Liver (tissue), 9 donors: ENCODE results near the gene MTARC1. TPM values are rescaled to one million over a fixed set of nuclear protein-coding genes. Genes with fewer than 3 reads are reported as not detected.

ENCODE experiments used
- DNase-seq: peaks from one replicate; pipeline ENCODE4 v3.0.0-alpha.2; 2017; ENCODE audit warnings: low spot score
- H3K27ac ChIP-seq, 2 donors: one replicate each; pipeline ENCODE4 v1.7.0; 2013; ENCODE audit warnings: inconsistent platforms in 2 of 2, low read length in 2 of 2, control low read depth in 1 of 2, low read depth in 1 of 2, mild to moderate bottlenecking in 1 of 2
- H3K27me3 ChIP-seq, 4 donors: one replicate each; pipeline versions ENCODE4 v1.6.1 to v1.7.0; 2013; ENCODE audit warnings: low read length in 3 of 4, inconsistent platforms in 1 of 4, mild to moderate bottlenecking in 1 of 4, moderate library complexity in 1 of 4; ENCODE audit not compliant: control insufficient read depth in 4 of 4, insufficient read depth in 4 of 4
- H3K36me3 ChIP-seq, 4 donors: one replicate each; pipeline versions ENCODE4 v1.6.1 to v1.7.0; 2013; ENCODE audit warnings: low read length in 3 of 4, mild to moderate bottlenecking in 3 of 4, low read depth in 1 of 4, moderate library complexity in 1 of 4; ENCODE audit not compliant: control insufficient read depth in 4 of 4, insufficient read depth in 3 of 4
- H3K4me1 ChIP-seq, 4 donors: one replicate each; pipeline versions ENCODE4 v1.6.1 to v1.7.0; 2013; ENCODE audit warnings: low read length in 3 of 4, mild to moderate bottlenecking in 3 of 4, moderate library complexity in 1 of 4; ENCODE audit not compliant: control insufficient read depth in 4 of 4, insufficient read depth in 4 of 4
- H3K4me3 ChIP-seq, 3 donors: one replicate each; pipeline versions ENCODE4 v1.6.1 to v1.7.0; 2013; ENCODE audit warnings: low read length in 3 of 3, control low read depth in 1 of 3, low read depth in 1 of 3, mild to moderate bottlenecking in 1 of 3
- H3K9ac ChIP-seq, 2 donors: one replicate each; pipeline ENCODE4 v1.7.0; 2013; ENCODE audit warnings: low read length in 2 of 2, mild to moderate bottlenecking in 2 of 2, moderate library complexity in 2 of 2, control low read depth in 1 of 2, low read depth in 1 of 2
- H3K9me3 ChIP-seq, 4 donors: one replicate each; pipeline versions ENCODE4 v1.6.1 to v1.7.0; 2013; ENCODE audit warnings: low read length in 3 of 4; ENCODE audit not compliant: control insufficient read depth in 4 of 4
- EGR1 ChIP-seq, 2 donors: IDR thresholded peaks; 2 replicates each; pipeline ENCODE4 v1.6.1; 2016 to 2018; ENCODE audit warnings: antibody characterized with exemption in 2 of 2, low read depth in 2 of 2
- FOXA1 ChIP-seq: IDR thresholded peaks from 2 replicates; pipeline ENCODE4 v1.6.1; 2016; ENCODE audit warnings: antibody characterized with exemption
- FOXA2 ChIP-seq: IDR thresholded peaks from 2 replicates; pipeline ENCODE4 v1.6.1; 2016; ENCODE audit warnings: antibody characterized with exemption
- GABPA ChIP-seq, 2 donors: IDR thresholded peaks in 1 of 2; conservative IDR thresholded peaks in 1 of 2; 2 replicates each; pipeline ENCODE4 v1.6.1; 2016; ENCODE audit warnings: antibody characterized with exemption in 2 of 2, mild to moderate bottlenecking in 1 of 2, moderate library complexity in 1 of 2
- HNF4A ChIP-seq, 2 donors: conservative IDR thresholded peaks; 2 replicates each; pipeline ENCODE4 v1.6.1; 2016; ENCODE audit warnings: antibody characterized with exemption in 2 of 2, mild to moderate bottlenecking in 2 of 2
- HNF4G ChIP-seq: IDR thresholded peaks from 2 replicates; pipeline ENCODE4 v1.6.1; 2016; ENCODE audit warnings: antibody characterized with exemption
- JUND ChIP-seq, 2 donors: IDR thresholded peaks; 2 replicates each; pipeline ENCODE4 v1.6.1; 2016; ENCODE audit warnings: antibody characterized with exemption in 2 of 2
- NR2F2 ChIP-seq: IDR thresholded peaks from 2 replicates; pipeline ENCODE4 v1.6.1; 2016; ENCODE audit warnings: antibody characterized with exemption
- RAD21 ChIP-seq, 2 donors: IDR thresholded peaks; 2 replicates each; pipeline ENCODE4 v1.6.1; 2016; ENCODE audit warnings: antibody characterized with exemption in 2 of 2, mild to moderate bottlenecking in 2 of 2
- RXRA ChIP-seq, 2 donors: IDR thresholded peaks; 2 replicates each; pipeline ENCODE4 v1.6.1; 2017 to 2018; ENCODE audit warnings: antibody characterized with exemption in 2 of 2, mild to moderate bottlenecking in 1 of 2
- SP1 ChIP-seq: IDR thresholded peaks from 2 replicates; pipeline ENCODE4 v1.6.1; 2018; ENCODE audit warnings: antibody characterized with exemption, mild to moderate bottlenecking
- TAF1 ChIP-seq: conservative IDR thresholded peaks from 2 replicates; pipeline ENCODE4 v1.6.1; 2016; ENCODE audit warnings: antibody characterized with exemption, mild to moderate bottlenecking
- YY1 ChIP-seq: IDR thresholded peaks from 2 replicates; pipeline ENCODE4 v1.6.1; 2016; ENCODE audit warnings: antibody characterized with exemption, mild to moderate bottlenecking
- WGBS: extraction: QIAGEN DNeasy Blood & Tissue Kit; methylation state at CpG from one replicate; pipeline ENCODE4 v1.1.7; 2013; 5-methylcytosine and 5-hydroxymethylcytosine counted together
- polyA plus RNA-seq, 2 donors: library from polyadenylated mRNA; stranded (reverse) in 1 of 2; unstranded in 1 of 2; fragments of 200-250 nt in 1 of 2; fragments of >200 nt in 1 of 2; fragmentation: Nextera tagmentation in 1 of 2; extraction: Ambion mirVana in 1 of 2; gene quantifications; one replicate each; pipeline versions ENCODE4 v1.2.1 to v1.2.3, GENCODE V29; 2013 to 2015
- total RNA-seq, 2 donors: library from RNA; depleted of rRNA; stranded (reverse); fragments of >200 nt; gene quantifications; one replicate each; pipeline ENCODE4 v1.2.3, GENCODE V29; 2014
- TF ChIP-seq, protein P1 (sequence below): fragments of 150-350 bp; IDR thresholded peaks from 2 replicates; pipeline ENCODE4 v1.5.1; 2017; ENCODE audit warnings: improper control_type of control experiment, low read depth, low read length; ENCODE audit not compliant: missing input control
- TF ChIP-seq, protein P2 (sequence below): IDR thresholded peaks from 2 replicates; pipeline ENCODE4 v1.6.1; 2016; ENCODE audit warnings: antibody characterized with exemption
- TF ChIP-seq, protein P3 (sequence below): IDR thresholded peaks from 2 replicates; pipeline ENCODE4 v1.6.1; 2016; ENCODE audit warnings: antibody characterized with exemption, mild to moderate bottlenecking
- TF ChIP-seq, protein P4 (sequence below): IDR thresholded peaks from 2 replicates; pipeline ENCODE4 v1.6.1; 2016; ENCODE audit warnings: antibody characterized with exemption
- TF ChIP-seq, protein P5 (sequence below): IDR thresholded peaks from 2 replicates; pipeline ENCODE4 v1.6.1; 2016; ENCODE audit warnings: antibody characterized with exemption
- donor health status: healthy.
- donor health status: healthy.
- donor health status: healthy.
- donor health status: healthy.
- donor health status: healthy.

Gene MTARC1
- total and polyA plus RNA-seq, 4 donors: 9.8 to 71.3 (median 21.5) TPM

DNA sequence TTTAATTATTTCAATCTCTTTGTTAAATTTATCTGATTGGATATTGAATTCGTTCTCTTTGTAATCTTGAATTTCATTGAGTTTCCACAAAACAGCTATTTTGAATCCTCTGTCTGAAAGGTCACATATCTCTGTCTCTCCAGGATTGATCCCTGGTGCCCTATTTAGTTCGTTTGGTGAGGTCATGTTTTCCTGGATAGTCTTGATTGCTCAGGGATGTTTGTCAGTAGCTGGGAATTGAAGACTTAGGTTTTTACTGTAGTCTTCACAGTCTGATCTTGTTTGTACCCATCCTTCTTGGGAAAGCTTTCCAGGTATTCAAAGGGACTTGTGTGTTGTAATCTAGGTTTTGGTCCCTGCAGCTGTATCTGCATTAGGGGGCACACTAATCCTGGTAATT lies 45.4 kb upstream of the MTARC1 start:
- Histone ChIP-seq H3K27ac (no peak overlapping the region), H3K27me3 (no peaks in the 10 kb centered on the region), H3K4me1 (peaks cover 1 to 17% (median 8%) of the 10 kb centered on the region in 4 donors), H3K4me3 (no peak overlapping the region), H3K36me3 (no peaks in the 10 kb centered on the region), H3K9me3 (no peaks in the 10 kb centered on the region), H3K9ac (no peak overlapping the region)
- whole genome bisulfite sequencing: 25% methylated on average over 2 of the region's 2 CpGs
- TF ChIP-seq, protein P1, sequence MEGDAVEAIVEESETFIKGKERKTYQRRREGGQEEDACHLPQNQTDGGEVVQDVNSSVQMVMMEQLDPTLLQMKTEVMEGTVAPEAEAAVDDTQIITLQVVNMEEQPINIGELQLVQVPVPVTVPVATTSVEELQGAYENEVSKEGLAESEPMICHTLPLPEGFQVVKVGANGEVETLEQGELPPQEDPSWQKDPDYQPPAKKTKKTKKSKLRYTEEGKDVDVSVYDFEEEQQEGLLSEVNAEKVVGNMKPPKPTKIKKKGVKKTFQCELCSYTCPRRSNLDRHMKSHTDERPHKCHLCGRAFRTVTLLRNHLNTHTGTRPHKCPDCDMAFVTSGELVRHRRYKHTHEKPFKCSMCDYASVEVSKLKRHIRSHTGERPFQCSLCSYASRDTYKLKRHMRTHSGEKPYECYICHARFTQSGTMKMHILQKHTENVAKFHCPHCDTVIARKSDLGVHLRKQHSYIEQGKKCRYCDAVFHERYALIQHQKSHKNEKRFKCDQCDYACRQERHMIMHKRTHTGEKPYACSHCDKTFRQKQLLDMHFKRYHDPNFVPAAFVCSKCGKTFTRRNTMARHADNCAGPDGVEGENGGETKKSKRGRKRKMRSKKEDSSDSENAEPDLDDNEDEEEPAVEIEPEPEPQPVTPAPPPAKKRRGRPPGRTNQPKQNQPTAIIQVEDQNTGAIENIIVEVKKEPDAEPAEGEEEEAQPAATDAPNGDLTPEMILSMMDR: no peak
- peak in 1 of 2 donors; percentile 39 for TF ChIP-seq HNF4A (conservative IDR thresholded peaks at IDR 0.05)
- no peak for DNase-seq

DNA sequence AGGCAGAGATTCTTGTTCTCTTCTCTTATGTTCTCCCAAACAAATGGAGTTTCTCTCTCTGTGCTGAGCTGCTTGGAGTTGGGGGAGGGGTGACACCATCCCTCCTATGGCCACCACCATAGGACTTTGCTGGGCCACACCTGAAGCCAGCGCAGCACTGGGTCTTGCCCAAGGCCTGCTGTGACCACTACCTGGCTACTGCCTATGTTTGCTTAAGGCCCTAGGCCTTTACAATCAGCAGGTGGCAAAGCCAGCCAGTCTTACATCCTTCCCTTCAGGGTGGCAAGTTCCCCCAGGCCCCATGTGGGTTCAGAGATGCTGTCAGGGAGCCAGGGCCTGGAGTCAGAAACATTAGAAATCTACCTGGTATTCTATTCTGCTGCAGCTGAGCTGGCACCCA lies 44.9 kb upstream of the MTARC1 start:
- Histone ChIP-seq H3K36me3 (no peaks in the 10 kb centered on the region), H3K9me3 (no peaks in the 10 kb centered on the region), H3K4me1 (peaks cover 1 to 21% (median 12%) of the 10 kb centered on the region in 4 donors), H3K4me3 (no peak overlapping the region), H3K27me3 (no peaks in the 10 kb centered on the region), H3K9ac (no peak overlapping the region), H3K27ac (no peak overlapping the region)
- DNase-seq: no peak
- 77% methylated on average over 1 of the region's 1 CpG for WGBS
- TF ChIP-seq GABPA (IDR thresholded peaks at IDR 0.05 in 1 of 2, conservative IDR thresholded peaks at IDR 0.05 in 1 of 2): no peak
- no peak for TF ChIP-seq SP1

DNA sequence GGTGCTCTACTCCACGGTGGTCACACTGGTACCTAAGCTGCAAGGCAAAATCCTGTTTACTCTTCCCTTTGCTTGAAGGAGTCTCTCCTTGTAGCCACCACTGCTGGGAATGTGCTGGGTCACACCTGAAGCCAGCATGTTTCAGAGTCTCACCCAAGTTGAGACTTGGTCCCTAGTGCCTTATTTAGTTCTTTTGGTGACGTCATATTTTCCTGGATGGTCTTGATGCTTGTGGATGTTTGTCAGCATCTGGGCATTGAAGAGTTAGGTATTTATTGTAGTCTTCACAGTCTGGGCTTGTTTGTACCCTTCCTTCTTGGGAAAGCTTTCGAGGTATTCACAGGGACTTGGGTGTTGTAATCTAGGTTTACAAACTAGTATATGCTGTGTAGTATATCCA lies 44.2 kb upstream of the MTARC1 start:
- DNase-seq: no peak

More for the DNA sequence above, 44.2 kb upstream of the MTARC1 start:
- WGBS: 95% methylated on average over 3 of the region's 3 CpGs
- TF ChIP-seq HNF4A (conservative IDR thresholded peaks at IDR 0.05): no peak
- TF ChIP-seq FOXA1: no peak
- no peak for TF ChIP-seq SP1
- TF ChIP-seq, protein P2, sequence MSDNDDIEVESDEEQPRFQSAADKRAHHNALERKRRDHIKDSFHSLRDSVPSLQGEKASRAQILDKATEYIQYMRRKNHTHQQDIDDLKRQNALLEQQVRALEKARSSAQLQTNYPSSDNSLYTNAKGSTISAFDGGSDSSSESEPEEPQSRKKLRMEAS: no peak
- TF ChIP-seq TAF1: no peak
- no peak for TF ChIP-seq HNF4G
- no peak for TF ChIP-seq FOXA2
- TF ChIP-seq GABPA (IDR thresholded peaks at IDR 0.05 in 1 of 2, conservative IDR thresholded peaks at IDR 0.05 in 1 of 2): no peak
- TF ChIP-seq, protein P3, sequence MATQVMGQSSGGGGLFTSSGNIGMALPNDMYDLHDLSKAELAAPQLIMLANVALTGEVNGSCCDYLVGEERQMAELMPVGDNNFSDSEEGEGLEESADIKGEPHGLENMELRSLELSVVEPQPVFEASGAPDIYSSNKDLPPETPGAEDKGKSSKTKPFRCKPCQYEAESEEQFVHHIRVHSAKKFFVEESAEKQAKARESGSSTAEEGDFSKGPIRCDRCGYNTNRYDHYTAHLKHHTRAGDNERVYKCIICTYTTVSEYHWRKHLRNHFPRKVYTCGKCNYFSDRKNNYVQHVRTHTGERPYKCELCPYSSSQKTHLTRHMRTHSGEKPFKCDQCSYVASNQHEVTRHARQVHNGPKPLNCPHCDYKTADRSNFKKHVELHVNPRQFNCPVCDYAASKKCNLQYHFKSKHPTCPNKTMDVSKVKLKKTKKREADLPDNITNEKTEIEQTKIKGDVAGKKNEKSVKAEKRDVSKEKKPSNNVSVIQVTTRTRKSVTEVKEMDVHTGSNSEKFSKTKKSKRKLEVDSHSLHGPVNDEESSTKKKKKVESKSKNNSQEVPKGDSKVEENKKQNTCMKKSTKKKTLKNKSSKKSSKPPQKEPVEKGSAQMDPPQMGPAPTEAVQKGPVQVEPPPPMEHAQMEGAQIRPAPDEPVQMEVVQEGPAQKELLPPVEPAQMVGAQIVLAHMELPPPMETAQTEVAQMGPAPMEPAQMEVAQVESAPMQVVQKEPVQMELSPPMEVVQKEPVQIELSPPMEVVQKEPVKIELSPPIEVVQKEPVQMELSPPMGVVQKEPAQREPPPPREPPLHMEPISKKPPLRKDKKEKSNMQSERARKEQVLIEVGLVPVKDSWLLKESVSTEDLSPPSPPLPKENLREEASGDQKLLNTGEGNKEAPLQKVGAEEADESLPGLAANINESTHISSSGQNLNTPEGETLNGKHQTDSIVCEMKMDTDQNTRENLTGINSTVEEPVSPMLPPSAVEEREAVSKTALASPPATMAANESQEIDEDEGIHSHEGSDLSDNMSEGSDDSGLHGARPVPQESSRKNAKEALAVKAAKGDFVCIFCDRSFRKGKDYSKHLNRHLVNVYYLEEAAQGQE: no peak
- no peak for TF ChIP-seq RAD21 (IDR thresholded peaks at IDR 0.05)
- no peak for TF ChIP-seq YY1
- no peak for TF ChIP-seq NR2F2
- TF ChIP-seq RXRA (IDR thresholded peaks at IDR 0.05): no peak
- TF ChIP-seq JUND (IDR thresholded peaks at IDR 0.05): no peak
- TF ChIP-seq, protein P1: no peak
- TF ChIP-seq EGR1 (IDR thresholded peaks at IDR 0.05; ENCODE audit: low read depth in 2 of 2): no peak
- TF ChIP-seq, protein P4, sequence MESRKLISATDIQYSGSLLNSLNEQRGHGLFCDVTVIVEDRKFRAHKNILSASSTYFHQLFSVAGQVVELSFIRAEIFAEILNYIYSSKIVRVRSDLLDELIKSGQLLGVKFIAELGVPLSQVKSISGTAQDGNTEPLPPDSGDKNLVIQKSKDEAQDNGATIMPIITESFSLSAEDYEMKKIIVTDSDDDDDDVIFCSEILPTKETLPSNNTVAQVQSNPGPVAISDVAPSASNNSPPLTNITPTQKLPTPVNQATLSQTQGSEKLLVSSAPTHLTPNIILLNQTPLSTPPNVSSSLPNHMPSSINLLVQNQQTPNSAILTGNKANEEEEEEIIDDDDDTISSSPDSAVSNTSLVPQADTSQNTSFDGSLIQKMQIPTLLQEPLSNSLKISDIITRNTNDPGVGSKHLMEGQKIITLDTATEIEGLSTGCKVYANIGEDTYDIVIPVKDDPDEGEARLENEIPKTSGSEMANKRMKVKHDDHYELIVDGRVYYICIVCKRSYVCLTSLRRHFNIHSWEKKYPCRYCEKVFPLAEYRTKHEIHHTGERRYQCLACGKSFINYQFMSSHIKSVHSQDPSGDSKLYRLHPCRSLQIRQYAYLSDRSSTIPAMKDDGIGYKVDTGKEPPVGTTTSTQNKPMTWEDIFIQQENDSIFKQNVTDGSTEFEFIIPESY: no peak
- TF ChIP-seq, protein P5, sequence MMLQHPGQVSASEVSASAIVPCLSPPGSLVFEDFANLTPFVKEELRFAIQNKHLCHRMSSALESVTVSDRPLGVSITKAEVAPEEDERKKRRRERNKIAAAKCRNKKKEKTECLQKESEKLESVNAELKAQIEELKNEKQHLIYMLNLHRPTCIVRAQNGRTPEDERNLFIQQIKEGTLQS: no peak
- H3K27me3 ChIP-seq: no peaks in the 10 kb centered on the region
- H3K9ac ChIP-seq: no peak overlapping the region
- no peaks in the 10 kb centered on the region for H3K36me3 ChIP-seq
- H3K4me3 ChIP-seq: no peak overlapping the region
- H3K9me3 ChIP-seq: no peaks in the 10 kb centered on the region
- H3K27ac ChIP-seq: no peak overlapping the region
- H3K4me1 ChIP-seq: peaks cover 1 to 28% (median 18%) of the 10 kb centered on the region in 4 donors
